K562 (cell line): ENCODE results near the gene RSPH9. TPM values are rescaled to one million over a fixed set of nuclear protein-coding genes. Genes with fewer than 3 reads are reported as not detected.

ENCODE experiments used
- BRD4 ChIP-seq: fragments of 200-600 bp; sonication (generic); IDR thresholded peaks from 2 replicates; pipeline ENCODE4 v1.6.1; 2017; ENCODE audit warnings: inconsistent platforms
- BRF2 ChIP-seq: IDR thresholded peaks from 3 replicates; pipeline ENCODE4 v1.6.1; 2011; ENCODE audit warnings: borderline replicate concordance, mild to moderate bottlenecking; ENCODE audit not compliant: insufficient read length, insufficient read depth
- HBP1 ChIP-seq: fragments of 450-650 bp; formaldehyde crosslinking; IDR thresholded peaks from 2 replicates; pipeline ENCODE4 v1.4.0; 2022; ENCODE audit warnings: missing genetic modification characterization
- JUNB ChIP-seq: fragments of 450-650 bp; formaldehyde crosslinking; conservative IDR thresholded peaks from 2 replicates; pipeline ENCODE4 v1.4.0; 2020; ENCODE audit warnings: mild to moderate bottlenecking
- LEF1 ChIP-seq: fragments of 450-650 bp; IDR thresholded peaks from 2 replicates; pipeline ENCODE4 v1.6.1; 2016; ENCODE audit warnings: mild to moderate bottlenecking
- MCM7 ChIP-seq, 2 experiments: fragments of 450-650 bp; IDR thresholded peaks; 2 replicates each; pipeline ENCODE4 v1.6.1; 2016 to 2018
- MEF2D ChIP-seq: conservative IDR thresholded peaks from 2 replicates; pipeline ENCODE4 v1.6.1; 2016; ENCODE audit warnings: low read depth, missing genetic modification characterization, missing compliant biosample characterization
- NFYB ChIP-seq: IDR thresholded peaks from 2 replicates; pipeline ENCODE4 v1.6.1; 2011; ENCODE audit warnings: mild to moderate bottlenecking, moderate library complexity; ENCODE audit not compliant: insufficient read length; ENCODE audit errors: extremely low read depth
- PHB2 ChIP-seq: fragments of 450-650 bp; IDR thresholded peaks from 2 replicates; pipeline ENCODE4 v1.6.1; 2017; ENCODE audit warnings: low read depth
- PHF8 ChIP-seq: fragments of 200-600 bp; sonication (generic); IDR thresholded peaks from 2 replicates; pipeline ENCODE4 v1.6.1; 2012; ENCODE audit warnings: mixed run types, mild to moderate bottlenecking, inconsistent platforms, low read length, moderate library complexity, borderline replicate concordance
- RBBP5 ChIP-seq: fragments of 200-600 bp; sonication (generic); IDR thresholded peaks from 2 replicates; pipeline ENCODE4 v1.6.1; 2012; ENCODE audit warnings: borderline replicate concordance, mild to moderate bottlenecking, low read length, control low read depth, inconsistent platforms; ENCODE audit not compliant: insufficient read depth, poor library complexity, severe bottlenecking
- ZBTB17 ChIP-seq: fragments of 450-650 bp; formaldehyde crosslinking; IDR thresholded peaks from 2 replicates; pipeline ENCODE4 v1.4.0; 2020; ENCODE audit warnings: mild to moderate bottlenecking
- ZBTB40 ChIP-seq, 2 experiments: fragments of 450-650 bp in 1 of 2; sonication (generic) in 1 of 2; formaldehyde crosslinking in 1 of 2; IDR thresholded peaks; 2 replicates each; pipeline versions ENCODE4 v1.7.1 to v1.9.0; 2016 to 2022; ENCODE audit warnings: inconsistent platforms in 1 of 2, mild to moderate bottlenecking in 1 of 2, missing genetic modification reagents in 1 of 2
- ZNF12 ChIP-seq: sonication (generic); formaldehyde crosslinking; IDR thresholded peaks from 2 replicates; pipeline ENCODE4 v1.4.0; 2020; ENCODE audit warnings: mild to moderate bottlenecking, missing genetic modification reagents
- ZNF274 ChIP-seq: IDR thresholded peaks from 2 replicates; pipeline ENCODE4 v1.6.1; 2011; ENCODE audit warnings: low read depth, mild to moderate bottlenecking, low read length, moderate library complexity, borderline replicate concordance
- polyA plus RNA-seq, 8 experiments: library from polyadenylated mRNA; depleted of rRNA in 4 of 8; stranded (reverse) in 5 of 8; unstranded in 3 of 8; fragments of >200 nt; fragmentation: Nextera tagmentation in 2 of 8; fragmentation: Illumina TruSeq in 1 of 8; extraction: Ambion mirVana in 2 of 8; extraction: Trizol in 1 of 8; gene quantifications; 2 replicates each; pipeline versions ENCODE4 v1.2.1 to v1.2.3, GENCODE V29; 2011 to 2014; ENCODE audit warnings: inconsistent platforms in 1 of 8, missing spikeins in 1 of 8
- total RNA-seq, 7 experiments: library from RNA; depleted of rRNA in 6 of 7; stranded (reverse); fragments of >200 nt in 6 of 7; fragmentation: Illumina TruSeq in 2 of 7; extraction: Trizol in 2 of 7; gene quantifications; 2 replicates each; pipeline versions ENCODE4 v1.2.1 to v1.2.3, GENCODE V29; 2011 to 2021; ENCODE audit warnings: low replicate concordance in 1 of 7

Gene RSPH9
- total and polyA plus RNA-seq, 9 of the 15 experiments (the other 6 are each of a cell fraction or from before 2014, with no cell fraction given), result 0.05 to 0.60 (median 0.39) TPM; not detected in 6

- TF ChIP-seq HBP1 (CRISPR knock-in tag) (peak; percentile 56; the same call in 1 of the 2 replicates), LEF1 (no peak), ZNF274 (no peak), PHF8 (no peak; the same call in 1 of the 2 replicates), ZNF12 (CRISPR knock-in tag) (no peak), NFYB (no peak), BRD4 (no peak), RBBP5 (no peak), ZBTB40 (IDR thresholded peaks at IDR 0.05) (no peak), ZBTB40 (CRISPR knock-in tag; IDR thresholded peaks at IDR 0.05) (no peak), JUNB (no peak), BRF2 (no peak), PHB2 (no peak), ZBTB17 (peak; percentile 65; the same call in 1 of the 2 replicates), MEF2D (tag) (no peak), MCM7 (IDR thresholded peaks at IDR 0.05) (no peak)
Observed at GRCh38 chr6:43667245-43668150, 22.7 kb downstream of the RSPH9 start (continued).
